ENCODE data around the gene VAMP8.

- TF ChIP-seq GRHL2 (CRISPR knock-in tag; IDR thresholded peaks at IDR 0.05; ENCODE audit: insufficient replicate concordance, severe bottlenecking) (no peak), ZBTB21 (CRISPR knock-in tag; IDR thresholded peaks at IDR 0.05; ENCODE audit: borderline replicate concordance) (no peak), JUN (CRISPR knock-in tag; IDR thresholded peaks at IDR 0.05) (no peak), STAT6 (CRISPR knock-in tag; conservative IDR thresholded peaks at IDR 0.05; ENCODE audit: low read depth) (no peak), FOXP4 (CRISPR knock-in tag; IDR thresholded peaks at IDR 0.05) (no peak), GABPB1 (CRISPR knock-in tag; IDR thresholded peaks at IDR 0.05) (no peak), MAX (CRISPR knock-in tag; IDR thresholded peaks at IDR 0.05) (no peak)
- TF ChIP-seq, protein P1, sequence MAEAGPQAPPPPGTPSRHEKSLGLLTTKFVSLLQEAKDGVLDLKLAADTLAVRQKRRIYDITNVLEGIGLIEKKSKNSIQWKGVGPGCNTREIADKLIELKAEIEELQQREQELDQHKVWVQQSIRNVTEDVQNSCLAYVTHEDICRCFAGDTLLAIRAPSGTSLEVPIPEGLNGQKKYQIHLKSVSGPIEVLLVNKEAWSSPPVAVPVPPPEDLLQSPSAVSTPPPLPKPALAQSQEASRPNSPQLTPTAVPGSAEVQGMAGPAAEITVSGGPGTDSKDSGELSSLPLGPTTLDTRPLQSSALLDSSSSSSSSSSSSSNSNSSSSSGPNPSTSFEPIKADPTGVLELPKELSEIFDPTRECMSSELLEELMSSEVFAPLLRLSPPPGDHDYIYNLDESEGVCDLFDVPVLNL (CRISPR knock-in tag; IDR thresholded peaks at IDR 0.05; ENCODE audit: borderline replicate concordance, low read depth) = no peak
- TF ChIP-seq, protein P2, sequence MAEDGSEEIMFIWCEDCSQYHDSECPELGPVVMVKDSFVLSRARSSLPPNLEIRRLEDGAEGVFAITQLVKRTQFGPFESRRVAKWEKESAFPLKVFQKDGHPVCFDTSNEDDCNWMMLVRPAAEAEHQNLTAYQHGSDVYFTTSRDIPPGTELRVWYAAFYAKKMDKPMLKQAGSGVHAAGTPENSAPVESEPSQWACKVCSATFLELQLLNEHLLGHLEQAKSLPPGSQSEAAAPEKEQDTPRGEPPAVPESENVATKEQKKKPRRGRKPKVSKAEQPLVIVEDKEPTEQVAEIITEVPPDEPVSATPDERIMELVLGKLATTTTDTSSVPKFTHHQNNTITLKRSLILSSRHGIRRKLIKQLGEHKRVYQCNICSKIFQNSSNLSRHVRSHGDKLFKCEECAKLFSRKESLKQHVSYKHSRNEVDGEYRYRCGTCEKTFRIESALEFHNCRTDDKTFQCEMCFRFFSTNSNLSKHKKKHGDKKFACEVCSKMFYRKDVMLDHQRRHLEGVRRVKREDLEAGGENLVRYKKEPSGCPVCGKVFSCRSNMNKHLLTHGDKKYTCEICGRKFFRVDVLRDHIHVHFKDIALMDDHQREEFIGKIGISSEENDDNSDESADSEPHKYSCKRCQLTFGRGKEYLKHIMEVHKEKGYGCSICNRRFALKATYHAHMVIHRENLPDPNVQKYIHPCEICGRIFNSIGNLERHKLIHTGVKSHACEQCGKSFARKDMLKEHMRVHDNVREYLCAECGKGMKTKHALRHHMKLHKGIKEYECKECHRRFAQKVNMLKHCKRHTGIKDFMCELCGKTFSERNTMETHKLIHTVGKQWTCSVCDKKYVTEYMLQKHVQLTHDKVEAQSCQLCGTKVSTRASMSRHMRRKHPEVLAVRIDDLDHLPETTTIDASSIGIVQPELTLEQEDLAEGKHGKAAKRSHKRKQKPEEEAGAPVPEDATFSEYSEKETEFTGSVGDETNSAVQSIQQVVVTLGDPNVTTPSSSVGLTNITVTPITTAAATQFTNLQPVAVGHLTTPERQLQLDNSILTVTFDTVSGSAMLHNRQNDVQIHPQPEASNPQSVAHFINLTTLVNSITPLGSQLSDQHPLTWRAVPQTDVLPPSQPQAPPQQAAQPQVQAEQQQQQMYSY (CRISPR knock-in tag; IDR thresholded peaks at IDR 0.05) = no peak
- TF ChIP-seq, protein P3, sequence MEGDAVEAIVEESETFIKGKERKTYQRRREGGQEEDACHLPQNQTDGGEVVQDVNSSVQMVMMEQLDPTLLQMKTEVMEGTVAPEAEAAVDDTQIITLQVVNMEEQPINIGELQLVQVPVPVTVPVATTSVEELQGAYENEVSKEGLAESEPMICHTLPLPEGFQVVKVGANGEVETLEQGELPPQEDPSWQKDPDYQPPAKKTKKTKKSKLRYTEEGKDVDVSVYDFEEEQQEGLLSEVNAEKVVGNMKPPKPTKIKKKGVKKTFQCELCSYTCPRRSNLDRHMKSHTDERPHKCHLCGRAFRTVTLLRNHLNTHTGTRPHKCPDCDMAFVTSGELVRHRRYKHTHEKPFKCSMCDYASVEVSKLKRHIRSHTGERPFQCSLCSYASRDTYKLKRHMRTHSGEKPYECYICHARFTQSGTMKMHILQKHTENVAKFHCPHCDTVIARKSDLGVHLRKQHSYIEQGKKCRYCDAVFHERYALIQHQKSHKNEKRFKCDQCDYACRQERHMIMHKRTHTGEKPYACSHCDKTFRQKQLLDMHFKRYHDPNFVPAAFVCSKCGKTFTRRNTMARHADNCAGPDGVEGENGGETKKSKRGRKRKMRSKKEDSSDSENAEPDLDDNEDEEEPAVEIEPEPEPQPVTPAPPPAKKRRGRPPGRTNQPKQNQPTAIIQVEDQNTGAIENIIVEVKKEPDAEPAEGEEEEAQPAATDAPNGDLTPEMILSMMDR (IDR thresholded peaks at IDR 0.05) = no peak
Measured at GRCh38 chr2:85599468-85600234, 22.3 kb downstream of the VAMP8 start.
